Measurements from ENCODE around the gene AFMID. TPM values are rescaled to one million over a fixed set of nuclear protein-coding genes. Genes with fewer than 3 reads are reported as not detected.

The AFMID gene
- total and polyA plus RNA-seq, 2 of the 13 experiments (the other 11 are each of a cell fraction or from before 2014, with no cell fraction given), result 249 to 270 TPM

DNA sequence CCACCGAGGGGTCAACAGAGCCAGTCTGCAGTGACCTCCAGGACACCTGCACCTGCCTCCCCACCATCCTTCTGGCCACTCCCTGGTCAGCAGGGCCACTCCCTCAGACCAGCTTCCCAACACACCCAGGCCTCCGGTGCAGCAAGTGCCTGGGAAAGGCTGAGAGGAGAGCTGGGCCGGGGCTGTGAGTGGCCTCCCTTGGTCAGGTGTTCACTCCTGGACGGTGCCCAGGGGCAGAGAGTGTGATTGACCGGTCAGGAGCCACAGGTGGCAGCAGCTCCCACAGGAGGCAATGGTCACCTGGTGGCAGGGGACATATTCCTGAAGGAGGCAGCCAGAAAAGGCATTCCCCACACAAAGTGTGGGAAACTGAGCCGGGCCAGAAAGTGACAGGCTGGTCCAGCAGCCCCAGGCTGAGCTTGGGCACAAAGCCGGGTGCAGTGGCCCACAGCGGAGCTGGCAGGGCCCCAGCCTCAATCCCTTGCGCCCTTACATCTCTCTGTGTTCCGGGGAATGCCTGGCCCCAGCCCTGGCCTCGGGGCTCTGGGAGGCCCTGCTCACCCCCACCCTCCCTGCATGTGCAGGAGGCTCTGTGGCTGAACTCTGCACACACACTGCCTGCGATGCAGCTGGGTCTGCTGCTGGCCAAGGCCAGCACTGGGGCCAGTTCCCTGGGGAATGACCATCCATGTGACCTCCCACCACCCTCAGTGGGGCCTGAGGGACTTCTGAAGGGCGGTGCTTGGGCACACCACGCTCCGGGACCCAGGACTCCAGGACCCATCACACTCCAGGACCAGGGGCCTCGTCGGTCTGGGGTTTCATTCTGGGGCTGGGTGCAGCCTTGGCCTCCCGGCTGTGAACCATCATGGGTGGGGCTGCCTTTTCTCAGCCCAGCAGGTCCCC, 42.2 kb upstream of the AFMID start (continued):
- TF ChIP-seq, protein P1, sequence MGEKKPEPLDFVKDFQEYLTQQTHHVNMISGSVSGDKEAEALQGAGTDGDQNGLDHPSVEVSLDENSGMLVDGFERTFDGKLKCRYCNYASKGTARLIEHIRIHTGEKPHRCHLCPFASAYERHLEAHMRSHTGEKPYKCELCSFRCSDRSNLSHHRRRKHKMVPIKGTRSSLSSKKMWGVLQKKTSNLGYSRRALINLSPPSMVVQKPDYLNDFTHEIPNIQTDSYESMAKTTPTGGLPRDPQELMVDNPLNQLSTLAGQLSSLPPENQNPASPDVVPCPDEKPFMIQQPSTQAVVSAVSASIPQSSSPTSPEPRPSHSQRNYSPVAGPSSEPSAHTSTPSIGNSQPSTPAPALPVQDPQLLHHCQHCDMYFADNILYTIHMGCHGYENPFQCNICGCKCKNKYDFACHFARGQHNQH (CRISPR knock-in tag; IDR thresholded peaks at IDR 0.05), result peak; percentile 74; the same call in 1 of the 2 replicates
- TF ChIP-seq, protein P2, sequence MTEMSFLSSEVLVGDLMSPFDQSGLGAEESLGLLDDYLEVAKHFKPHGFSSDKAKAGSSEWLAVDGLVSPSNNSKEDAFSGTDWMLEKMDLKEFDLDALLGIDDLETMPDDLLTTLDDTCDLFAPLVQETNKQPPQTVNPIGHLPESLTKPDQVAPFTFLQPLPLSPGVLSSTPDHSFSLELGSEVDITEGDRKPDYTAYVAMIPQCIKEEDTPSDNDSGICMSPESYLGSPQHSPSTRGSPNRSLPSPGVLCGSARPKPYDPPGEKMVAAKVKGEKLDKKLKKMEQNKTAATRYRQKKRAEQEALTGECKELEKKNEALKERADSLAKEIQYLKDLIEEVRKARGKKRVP (CRISPR knock-in tag; IDR thresholded peaks at IDR 0.05), result no peak
- TF ChIP-seq ZNF280D (CRISPR knock-in tag; IDR thresholded peaks at IDR 0.05) (no peak), ZBTB34 (CRISPR knock-in tag; IDR thresholded peaks at IDR 0.05) (0 out of 2 replicates have a peak, but pooled peaks have one; percentile 47), BORCS8-MEF2B (CRISPR knock-in tag; IDR thresholded peaks at IDR 0.05) (peak; percentile 89), PBX3 (CRISPR knock-in tag; IDR thresholded peaks at IDR 0.05; ENCODE audit: borderline replicate concordance) (no peak), MATR3 (CRISPR knock-in tag; IDR thresholded peaks at IDR 0.05) (no peak), U2AF1 (optimal IDR thresholded peaks at IDR 0.05; ENCODE audit: low read depth, low read length) (no peak), GABPB1 (CRISPR knock-in tag; IDR thresholded peaks at IDR 0.05) (peak; percentile 62; the same call in 1 of the 2 replicates), NFE2 (CRISPR knock-in tag; IDR thresholded peaks at IDR 0.05) (no peak), SPEN (CRISPR knock-in tag; IDR thresholded peaks at IDR 0.05; ENCODE audit: low read depth) (peak; percentile 75)
- TF ChIP-seq, protein P3, sequence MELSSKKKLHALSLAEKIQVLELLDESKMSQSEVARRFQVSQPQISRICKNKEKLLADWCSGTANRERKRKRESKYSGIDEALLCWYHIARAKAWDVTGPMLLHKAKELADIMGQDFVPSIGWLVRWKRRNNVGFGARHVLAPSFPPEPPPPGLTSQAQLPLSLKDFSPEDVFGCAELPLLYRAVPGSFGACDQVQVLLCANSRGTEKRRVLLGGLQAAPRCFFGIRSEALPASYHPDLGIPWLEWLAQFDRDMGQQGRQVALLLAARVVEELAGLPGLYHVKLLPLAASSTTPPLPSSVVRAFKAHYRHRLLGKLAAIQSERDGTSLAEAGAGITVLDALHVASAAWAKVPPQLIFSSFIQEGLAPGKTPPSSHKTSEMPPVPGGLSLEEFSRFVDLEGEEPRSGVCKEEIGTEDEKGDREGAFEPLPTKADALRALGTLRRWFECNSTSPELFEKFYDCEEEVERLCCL (CRISPR knock-in tag; IDR thresholded peaks at IDR 0.05; ENCODE audit: borderline replicate concordance), result no peak; the same call in 1 of the 2 replicates
- TF ChIP-seq, protein P4, sequence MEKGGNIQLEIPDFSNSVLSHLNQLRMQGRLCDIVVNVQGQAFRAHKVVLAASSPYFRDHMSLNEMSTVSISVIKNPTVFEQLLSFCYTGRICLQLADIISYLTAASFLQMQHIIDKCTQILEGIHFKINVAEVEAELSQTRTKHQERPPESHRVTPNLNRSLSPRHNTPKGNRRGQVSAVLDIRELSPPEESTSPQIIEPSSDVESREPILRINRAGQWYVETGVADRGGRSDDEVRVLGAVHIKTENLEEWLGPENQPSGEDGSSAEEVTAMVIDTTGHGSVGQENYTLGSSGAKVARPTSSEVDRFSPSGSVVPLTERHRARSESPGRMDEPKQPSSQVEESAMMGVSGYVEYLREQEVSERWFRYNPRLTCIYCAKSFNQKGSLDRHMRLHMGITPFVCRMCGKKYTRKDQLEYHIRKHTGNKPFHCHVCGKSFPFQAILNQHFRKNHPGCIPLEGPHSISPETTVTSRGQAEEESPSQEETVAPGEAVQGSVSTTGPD (CRISPR knock-in tag; IDR thresholded peaks at IDR 0.05), result peak; percentile 75
- TF ChIP-seq, protein P5, sequence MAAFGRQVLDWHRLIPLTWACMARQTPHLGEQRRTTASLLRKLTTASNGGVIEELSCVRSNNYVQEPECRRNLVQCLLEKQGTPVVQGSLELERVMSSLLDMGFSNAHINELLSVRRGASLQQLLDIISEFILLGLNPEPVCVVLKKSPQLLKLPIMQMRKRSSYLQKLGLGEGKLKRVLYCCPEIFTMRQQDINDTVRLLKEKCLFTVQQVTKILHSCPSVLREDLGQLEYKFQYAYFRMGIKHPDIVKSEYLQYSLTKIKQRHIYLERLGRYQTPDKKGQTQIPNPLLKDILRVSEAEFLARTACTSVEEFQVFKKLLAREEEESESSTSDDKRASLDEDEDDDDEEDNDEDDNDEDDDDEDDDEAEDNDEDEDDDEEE (CRISPR knock-in tag; IDR thresholded peaks at IDR 0.05), result peak; percentile 32; the same call in 1 of the 2 replicates

All from HepG2 (cell line).